Measurements from ENCODE around the gene CRB3. TPM values are rescaled to one million over a fixed set of nuclear protein-coding genes. Genes with fewer than 3 reads are reported as not detected.

Gene CRB3
- total RNA-seq, 1 donor from 2014 or later = not detected

DNA sequence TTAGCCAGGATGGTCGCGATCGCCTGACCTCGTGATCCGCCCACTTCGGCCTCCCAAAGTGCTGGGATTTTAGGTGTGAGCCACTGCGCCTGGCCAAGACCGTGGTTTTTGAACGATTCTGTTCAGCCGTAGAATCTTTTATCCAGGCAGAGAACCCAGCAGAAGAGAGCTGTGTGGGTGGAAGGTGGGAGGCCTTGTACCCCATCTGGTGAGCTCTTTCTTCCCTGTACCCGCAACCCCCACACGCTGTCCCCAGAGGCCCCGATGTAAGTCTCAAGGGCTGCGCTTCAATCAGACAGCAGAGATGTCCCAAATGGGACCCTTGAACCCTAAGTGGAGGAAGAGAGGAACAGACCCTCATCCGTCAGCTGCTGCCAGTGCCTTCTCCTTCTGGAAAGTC lies 8.1 kb upstream of the CRB3 start:
- TF ChIP-seq, protein P1, sequence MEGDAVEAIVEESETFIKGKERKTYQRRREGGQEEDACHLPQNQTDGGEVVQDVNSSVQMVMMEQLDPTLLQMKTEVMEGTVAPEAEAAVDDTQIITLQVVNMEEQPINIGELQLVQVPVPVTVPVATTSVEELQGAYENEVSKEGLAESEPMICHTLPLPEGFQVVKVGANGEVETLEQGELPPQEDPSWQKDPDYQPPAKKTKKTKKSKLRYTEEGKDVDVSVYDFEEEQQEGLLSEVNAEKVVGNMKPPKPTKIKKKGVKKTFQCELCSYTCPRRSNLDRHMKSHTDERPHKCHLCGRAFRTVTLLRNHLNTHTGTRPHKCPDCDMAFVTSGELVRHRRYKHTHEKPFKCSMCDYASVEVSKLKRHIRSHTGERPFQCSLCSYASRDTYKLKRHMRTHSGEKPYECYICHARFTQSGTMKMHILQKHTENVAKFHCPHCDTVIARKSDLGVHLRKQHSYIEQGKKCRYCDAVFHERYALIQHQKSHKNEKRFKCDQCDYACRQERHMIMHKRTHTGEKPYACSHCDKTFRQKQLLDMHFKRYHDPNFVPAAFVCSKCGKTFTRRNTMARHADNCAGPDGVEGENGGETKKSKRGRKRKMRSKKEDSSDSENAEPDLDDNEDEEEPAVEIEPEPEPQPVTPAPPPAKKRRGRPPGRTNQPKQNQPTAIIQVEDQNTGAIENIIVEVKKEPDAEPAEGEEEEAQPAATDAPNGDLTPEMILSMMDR (IDR thresholded peaks at IDR 0.05; ENCODE audit: borderline replicate concordance) = no peak
- Histone ChIP-seq H3K27ac (replicated peaks) (no peak overlapping the region), H3K9me3 (replicated peaks) (peaks cover 21% of the 10 kb centered on the region), H3K27me3 (ENCODE audit: low read depth) (no peaks in the 10 kb centered on the region), H3K4me3 (no peak overlapping the region), H3K4me1 (peaks cover 29% of the 10 kb centered on the region), H3K36me3 (peaks cover 54% of the 10 kb centered on the region)
- no peak for DNase-seq
- intact Hi-C loops (cut with micrococcal nuclease) = no loop called here

DNA sequence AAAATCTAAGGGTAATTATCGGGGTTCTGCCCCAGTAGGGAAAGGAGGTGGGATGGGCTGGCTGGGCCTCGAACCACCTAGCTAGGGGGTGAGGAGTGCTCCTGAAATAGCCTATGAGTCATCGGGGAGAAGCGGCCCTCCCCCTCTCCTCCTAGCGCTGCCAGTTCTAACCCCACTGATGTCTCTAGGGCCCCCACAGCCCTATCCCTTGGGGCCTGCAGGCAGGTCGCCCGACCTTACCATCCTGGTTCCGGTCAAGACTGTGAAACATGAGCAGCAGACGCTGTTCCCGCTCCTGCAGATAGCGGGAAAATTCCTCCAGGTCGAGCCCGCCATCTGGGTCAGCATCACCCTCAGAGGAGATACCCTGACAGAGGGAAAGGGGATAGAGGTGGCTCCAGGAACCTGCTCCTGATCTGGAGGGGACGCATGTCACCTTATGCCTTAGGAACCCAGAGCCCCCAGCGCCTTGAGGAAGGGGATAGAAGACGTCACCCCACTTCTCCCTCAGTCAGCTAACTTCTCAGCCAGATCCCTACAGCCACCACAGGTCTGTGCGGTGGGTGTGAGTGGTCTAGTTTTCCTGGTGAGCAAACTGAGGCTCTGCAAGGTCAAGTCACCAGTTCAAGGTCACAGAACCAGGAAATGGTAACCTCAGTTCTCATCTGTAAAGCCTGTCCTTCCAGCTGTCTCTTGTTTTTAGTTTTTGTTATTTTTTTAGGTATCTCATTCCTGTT lies 5.9 kb upstream of the CRB3 start:
- H3K4me1 ChIP-seq = peaks cover 29% of the 10 kb centered on the region
- H3K27me3 ChIP-seq (ENCODE audit: low read depth) = peaks cover 13% of the 10 kb centered on the region
- H3K4me3 ChIP-seq = peak overlapping the region; percentile 80
- H3K27ac ChIP-seq (replicated peaks) = peak overlapping the region; percentile 80
- intact Hi-C loops (cut with micrococcal nuclease) = no loop called here
- TF ChIP-seq, protein P1 (IDR thresholded peaks at IDR 0.05; ENCODE audit: borderline replicate concordance) = no peak
- DNase-seq = no peak
- H3K36me3 ChIP-seq = peaks cover 39% of the 10 kb centered on the region
- H3K9me3 ChIP-seq (replicated peaks) = peaks cover 18% of the 10 kb centered on the region

- intact Hi-C loops (cut with micrococcal nuclease) = no loop called here
- H3K27me3 ChIP-seq (ENCODE audit: low read depth) = peaks cover 19% of the 10 kb centered on the region
- TF ChIP-seq, protein P1 (IDR thresholded peaks at IDR 0.05; ENCODE audit: borderline replicate concordance) = no peak
- peak overlapping the region; percentile 80 for H3K4me3 ChIP-seq
- peaks cover 29% of the 10 kb centered on the region for H3K4me1 ChIP-seq
- H3K9me3 ChIP-seq (replicated peaks) = peaks cover 12% of the 10 kb centered on the region
- peaks cover 33% of the 10 kb centered on the region for H3K36me3 ChIP-seq
- peak overlapping the region; percentile 80 for H3K27ac ChIP-seq (replicated peaks)
- no peak for DNase-seq
Measured at GRCh38 chr19:6458695-6459261, 5.3 kb upstream of the CRB3 start.

DNA sequence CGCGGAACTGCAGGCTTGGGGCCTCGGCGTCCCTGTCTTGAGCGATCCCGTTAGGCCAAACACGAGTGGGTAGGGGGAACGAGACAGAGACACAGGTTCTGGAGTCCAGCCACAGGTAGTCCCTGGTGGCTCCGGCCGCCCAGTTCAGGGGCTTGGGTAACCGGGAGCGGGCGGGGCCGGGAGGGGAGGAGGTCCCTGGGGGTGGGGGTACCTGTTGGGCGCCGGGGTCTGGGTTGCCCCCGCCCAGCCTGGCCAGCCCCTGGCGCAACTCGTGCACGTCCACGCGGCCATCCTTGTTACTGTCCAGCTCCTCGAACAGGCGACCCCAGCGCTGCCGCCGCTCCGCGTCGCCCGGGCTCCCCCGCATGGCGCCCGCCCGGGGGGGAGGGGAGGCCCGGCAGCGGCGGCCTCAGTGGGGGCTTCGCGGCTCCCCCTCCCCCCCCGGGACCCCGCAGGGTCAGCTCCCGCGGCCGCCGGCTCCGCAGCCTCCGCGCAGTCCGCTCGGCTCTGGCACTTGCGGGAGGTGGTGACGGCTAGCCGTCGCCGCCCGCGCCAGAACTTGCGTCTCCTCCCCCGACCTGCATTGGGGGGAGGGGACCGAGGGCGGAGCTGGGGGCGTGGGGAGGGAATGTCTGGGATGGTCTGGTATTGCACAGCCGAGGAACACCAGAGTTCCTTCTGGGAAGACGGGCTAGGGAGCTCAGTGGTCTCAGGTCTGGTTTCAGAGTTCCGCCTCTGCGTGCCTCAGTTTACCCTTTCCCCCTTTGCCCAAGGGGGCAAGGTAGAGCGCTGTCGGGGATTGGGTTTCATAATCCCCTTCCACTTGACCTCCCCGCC lies 4.6 kb upstream of the CRB3 start, which contains the start of gene SLC25A23:
SLC25A23 (minus strand) TSS at position 531 of the 837 bp plus-strand sequence; CDS start at position 367, 164 bp downstream.
- H3K27me3 ChIP-seq (ENCODE audit: low read depth) = peaks cover 26% of the 10 kb centered on the region
- TF ChIP-seq, protein P1 (IDR thresholded peaks at IDR 0.05; ENCODE audit: borderline replicate concordance) = no peak
- DNase-seq = peak; percentile 75
- intact Hi-C loops (cut with micrococcal nuclease) = no loop called here
- peak within 1 kb of the TSS; percentile 80 for H3K4me3 ChIP-seq
- H3K36me3 ChIP-seq = peaks cover 26% of the 10 kb centered on the region
- H3K9me3 ChIP-seq (replicated peaks) = peaks cover 5% of the 10 kb centered on the region
- peak within 1 kb of the TSS; percentile 80 for H3K27ac ChIP-seq (replicated peaks)
- peaks cover 35% of the 10 kb centered on the region for H3K4me1 ChIP-seq

DNA sequence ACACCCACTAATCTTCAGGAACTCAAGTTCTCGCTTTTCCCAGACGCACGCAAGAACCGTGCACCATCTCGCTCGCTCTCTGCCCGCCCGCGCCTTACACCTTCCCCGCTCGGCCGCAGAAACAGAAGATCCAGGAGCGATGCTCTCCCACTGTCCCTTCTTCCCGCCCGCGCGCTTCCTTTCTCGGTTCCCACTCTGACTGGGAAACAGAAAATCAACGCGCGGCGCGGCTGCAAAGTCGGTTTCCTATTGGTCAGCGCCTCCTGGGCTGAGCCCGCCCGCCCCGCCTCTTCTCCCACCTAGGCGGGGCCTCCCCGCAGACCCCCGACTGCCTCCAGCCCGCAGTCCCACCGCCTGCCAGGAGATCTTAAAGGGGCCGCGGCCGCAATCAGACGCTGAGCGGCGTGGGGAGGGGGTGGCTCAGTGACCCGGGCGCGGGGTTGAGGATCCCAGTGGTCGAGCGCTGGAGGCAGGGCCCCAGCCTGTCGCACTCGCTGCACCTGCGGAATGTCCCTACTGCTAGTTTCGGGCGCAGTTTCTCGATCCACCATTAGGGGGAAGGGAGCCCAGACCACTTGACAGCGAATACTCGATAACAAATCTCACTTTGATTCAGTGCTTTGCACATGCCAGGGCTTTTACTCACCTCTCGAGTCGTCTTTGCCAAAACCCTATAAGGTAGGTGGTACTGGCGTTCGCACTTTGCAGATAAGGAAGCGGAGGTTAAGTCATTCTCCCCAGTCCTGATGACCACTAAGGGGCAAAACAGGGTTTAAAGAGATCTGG lies 3.8 kb upstream of the CRB3 start:
- Histone ChIP-seq H3K4me3 (peak overlapping the region; percentile 80), H3K27me3 (ENCODE audit: low read depth) (peaks cover 34% of the 10 kb centered on the region), H3K36me3 (peaks cover 18% of the 10 kb centered on the region), H3K27ac (replicated peaks) (peak overlapping the region; percentile 80), H3K9me3 (replicated peaks) (no peaks in the 10 kb centered on the region), H3K4me1 (peaks cover 35% of the 10 kb centered on the region)
- DNase-seq = peak; percentile 97
- TF ChIP-seq, protein P1 (IDR thresholded peaks at IDR 0.05; ENCODE audit: borderline replicate concordance) = peak; percentile 68
- intact Hi-C loops (cut with micrococcal nuclease) = no loop called here

All from left ventricle myocardium inferior (tissue), 1 donor.